ENCODE data around the gene ITK. TPM values are rescaled to one million over a fixed set of nuclear protein-coding genes. Genes with fewer than 3 reads are reported as not detected.

ITK gene
- total and polyA plus RNA-seq, 2 of the 8 experiments (the other 6 are each of a cell fraction or from before 2014, with no cell fraction given) = 0.05 TPM; not detected in 1

GRCh38 chr5:157164521-157164920 is 16.1 kb upstream of the ITK start:
- Histone ChIP-seq H4K20me1 (replicated peaks in 1 of 2; ENCODE audit: control insufficient read depth in 1 of 2, insufficient read depth in 2 of 2, low read length in 2 of 2) (no peaks in the 10 kb centered on the region), H2BK15ac (ENCODE audit: low read length) (no peak overlapping the region), H2AK5ac (ENCODE audit: low read depth, low read length) (no peak overlapping the region), H3K23me2 (ENCODE audit: low read depth, low read length) (no peaks in the 10 kb centered on the region; the same call in 1 of the 2 replicates), H4K8ac (ENCODE audit: extremely low read depth, insufficient read depth, low read length) (no peak overlapping the region), H2BK5ac (ENCODE audit: low read depth, low read length) (no peak overlapping the region), H3K27me3 (replicated peaks in 1 of 4; ENCODE audit: control insufficient read depth in 3 of 4, extremely low read depth in 1 of 4, insufficient read depth in 3 of 4, low read length in 3 of 4) (no peaks in the 10 kb centered on the region), H3K14ac (ENCODE audit: insufficient read length) (no peak overlapping the region), H3K56ac (replicated peaks; ENCODE audit: insufficient read length, low read depth, low read length) (no peak overlapping the region), H3K27ac (ENCODE audit: low read depth, low read length) (no peak overlapping the region), H2AFZ (ENCODE audit: low read length) (no peak overlapping the region), H3K23ac (ENCODE audit: insufficient read length) (no peak overlapping the region), H3K4ac (replicated peaks; ENCODE audit: insufficient read length, low read depth, low read length) (no peak overlapping the region), H3K4me1 (replicated peaks in 1 of 4; ENCODE audit: control insufficient read depth in 3 of 4, insufficient read depth in 4 of 4, low read length in 3 of 4) (no peaks in the 10 kb centered on the region), H3K4me3 (ENCODE audit: extremely low read depth in 1 of 4, insufficient read depth in 2 of 4, low read depth in 3 of 4, low read length in 4 of 4) (no peak overlapping the region), H2BK20ac (ENCODE audit: low read length) (no peak overlapping the region), H3K4me2 (ENCODE audit: insufficient read depth in 1 of 2, low read depth in 2 of 2, low read length in 2 of 2) (no peak overlapping the region), H2BK12ac (ENCODE audit: low read depth, low read length) (no peak overlapping the region), H3K36me3 (ENCODE audit: control insufficient read depth in 2 of 4, insufficient read depth in 4 of 4, low read length in 3 of 4) (no peaks in the 10 kb centered on the region), H3K9me3 (ENCODE audit: insufficient read depth in 2 of 2, low read depth in 1 of 2, low read length in 1 of 2) (no peaks in the 10 kb centered on the region), H4K91ac (replicated peaks; ENCODE audit: insufficient read length, low read length) (no peak overlapping the region), H3K79me1 (ENCODE audit: low read depth, low read length) (no peaks in the 10 kb centered on the region), H3K9ac (replicated peaks in 1 of 4; ENCODE audit: extremely low read depth in 1 of 4, low read depth in 3 of 4, low read length in 3 of 4) (no peak overlapping the region), H2BK120ac (replicated peaks; ENCODE audit: low read depth, low read length) (no peak overlapping the region), H3K79me2 (ENCODE audit: control insufficient read depth in 1 of 2, insufficient read depth in 2 of 2, low read length in 2 of 2) (no peaks in the 10 kb centered on the region), H4K5ac (ENCODE audit: insufficient read length, low read depth, low read length) (no peak overlapping the region), H3K18ac (ENCODE audit: extremely low read depth, low read length) (no peak overlapping the region)
- CTCF ChIA-PET (ENCODE audit: partially characterized antibody) = no interaction called here
- no peak for FAIRE-seq
- no peak for DNase-seq (ENCODE audit: low read depth in 1 of 2, low spot score in 2 of 2)
- 88% methylated on average over 5 of the region's 5 CpGs; no CpG with 5 or more reads in 1 of the 2 experiments for WGBS, 2 experiments (ENCODE audit: extremely low coverage in 1 of 2, insufficient coverage in 1 of 2, insufficient read length in 1 of 2, insufficient replicate concordance in 2 of 2, low coverage in 1 of 2, low lambda C conversion rate in 2 of 2, missing lambda C conversion rate in 1 of 2)
- POLR2A ChIA-PET (ENCODE audit: partially characterized antibody) = no interaction called here
- TF ChIP-seq TBP (IDR thresholded peaks at IDR 0.05; ENCODE audit: low read depth, low read length) = no peak
- TF ChIP-seq SUZ12 (IDR thresholded peaks at IDR 0.05; ENCODE audit: low read length) = no peak
- TF ChIP-seq TCF12 (IDR thresholded peaks at IDR 0.05; ENCODE audit: low read depth, low read length) = no peak
- no peak for TF ChIP-seq POLR2AphosphoS5 (IDR thresholded peaks at IDR 0.05; ENCODE audit: low read depth, low read length)
- no peak for TF ChIP-seq HDAC6 (IDR thresholded peaks at IDR 0.05; ENCODE audit: low read depth, low read length)

All from H1 (cell line).